Nephron progenitor cell (in vitro differentiated cells): ENCODE data around the gene SMARCD2.

ENCODE experiments used
- DNase-seq: peaks from one replicate; pipeline ENCODE4 v3.0.0; 2021
- H3K27ac Mint-ChIP-seq: 2 replicates; pipeline ENCODE4 v1.8.0; 2021; ENCODE audit warnings: mild to moderate bottlenecking, moderate library complexity, mixed read lengths
- H3K27me3 Mint-ChIP-seq: 2 replicates; pipeline ENCODE4 v1.8.0; 2021; ENCODE audit warnings: mild to moderate bottlenecking, low read depth, mixed read lengths; ENCODE audit not compliant: poor library complexity
- H3K36me3 Mint-ChIP-seq: 2 replicates; pipeline ENCODE4 v1.8.0; 2021; ENCODE audit warnings: low read depth, mixed read lengths
- H3K4me1 Mint-ChIP-seq: 2 replicates; pipeline ENCODE4 v1.8.0; 2021; ENCODE audit warnings: mixed read lengths
- H3K4me3 Mint-ChIP-seq: 2 replicates; pipeline ENCODE4 v1.8.0; 2021; ENCODE audit warnings: mild to moderate bottlenecking, moderate library complexity, mixed read lengths
- H3K9me3 Mint-ChIP-seq: 2 replicates; pipeline ENCODE4 v1.8.0; 2021; ENCODE audit warnings: mild to moderate bottlenecking, moderate library complexity, mixed read lengths
- TF ChIP-seq, protein P1 (sequence below): fragments of 200-600 bp; sonication (generic); IDR thresholded peaks from 2 replicates; pipeline ENCODE4 v1.5.0; 2021; ENCODE audit warnings: antibody characterized with exemption

Gene SMARCD2

DNA sequence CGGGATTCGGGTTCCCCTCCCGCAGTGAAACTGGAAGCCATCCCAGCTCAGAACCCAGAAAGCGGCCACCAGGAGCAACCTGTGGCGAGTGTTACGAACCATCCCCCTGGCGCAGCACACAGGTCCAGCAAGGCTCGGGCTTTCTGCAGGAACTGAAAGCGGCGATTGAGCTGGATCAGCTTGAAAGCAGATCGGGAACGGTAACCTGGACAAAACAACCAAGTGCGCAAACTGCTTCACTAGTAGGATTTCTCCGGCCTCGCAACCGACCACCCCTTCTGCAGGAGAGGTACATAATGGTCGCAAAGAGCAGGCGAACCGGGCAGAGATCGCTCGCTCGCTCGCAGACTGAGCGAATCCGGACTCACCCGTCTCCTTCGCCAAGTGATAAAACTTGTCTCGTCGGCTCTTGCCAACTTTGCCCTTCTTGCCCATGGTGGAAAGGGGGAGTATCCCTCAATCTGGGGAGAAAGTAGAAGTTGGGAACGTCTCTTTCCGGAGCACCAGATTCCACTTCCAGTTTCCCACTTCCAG is 15.9 kb downstream of the SMARCD2 start:
- Mint-ChIP-seq H3K36me3 (peaks cover 60% of the 10 kb centered on the region), H3K4me1 (peaks cover 49% of the 10 kb centered on the region), H3K27me3 (peaks cover 5% of the 10 kb centered on the region), H3K4me3 (peak overlapping the region; percentile 99), H3K9me3 (no peaks in the 10 kb centered on the region), H3K27ac (peak overlapping the region; percentile 100)
- TF ChIP-seq, protein P1, sequence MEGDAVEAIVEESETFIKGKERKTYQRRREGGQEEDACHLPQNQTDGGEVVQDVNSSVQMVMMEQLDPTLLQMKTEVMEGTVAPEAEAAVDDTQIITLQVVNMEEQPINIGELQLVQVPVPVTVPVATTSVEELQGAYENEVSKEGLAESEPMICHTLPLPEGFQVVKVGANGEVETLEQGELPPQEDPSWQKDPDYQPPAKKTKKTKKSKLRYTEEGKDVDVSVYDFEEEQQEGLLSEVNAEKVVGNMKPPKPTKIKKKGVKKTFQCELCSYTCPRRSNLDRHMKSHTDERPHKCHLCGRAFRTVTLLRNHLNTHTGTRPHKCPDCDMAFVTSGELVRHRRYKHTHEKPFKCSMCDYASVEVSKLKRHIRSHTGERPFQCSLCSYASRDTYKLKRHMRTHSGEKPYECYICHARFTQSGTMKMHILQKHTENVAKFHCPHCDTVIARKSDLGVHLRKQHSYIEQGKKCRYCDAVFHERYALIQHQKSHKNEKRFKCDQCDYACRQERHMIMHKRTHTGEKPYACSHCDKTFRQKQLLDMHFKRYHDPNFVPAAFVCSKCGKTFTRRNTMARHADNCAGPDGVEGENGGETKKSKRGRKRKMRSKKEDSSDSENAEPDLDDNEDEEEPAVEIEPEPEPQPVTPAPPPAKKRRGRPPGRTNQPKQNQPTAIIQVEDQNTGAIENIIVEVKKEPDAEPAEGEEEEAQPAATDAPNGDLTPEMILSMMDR: no peak
- DNase-seq: peak; percentile 27

DNA sequence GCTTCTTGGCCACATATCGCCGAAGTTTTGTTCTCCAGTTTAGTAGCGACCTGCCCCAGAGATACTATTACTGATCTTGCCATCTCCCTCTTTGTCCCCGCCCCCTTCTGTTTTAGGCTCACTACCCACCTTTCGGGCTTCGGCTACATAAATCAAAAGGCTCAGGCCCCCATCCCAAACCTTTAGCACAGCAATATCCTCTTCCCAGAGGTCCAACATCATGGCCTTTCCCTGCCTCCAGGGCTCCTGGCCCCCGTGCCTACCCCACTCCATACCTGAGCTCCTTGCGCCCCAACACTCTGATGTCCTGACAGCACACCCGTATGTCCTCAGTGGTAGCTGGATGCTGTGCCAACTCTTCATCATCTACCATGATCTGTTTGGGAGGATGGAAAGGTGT is 18.1 kb downstream of the SMARCD2 start:
- TF ChIP-seq, protein P1: no peak
- Mint-ChIP-seq H3K4me1 (peaks cover 44% of the 10 kb centered on the region), H3K27me3 (peaks cover 5% of the 10 kb centered on the region), H3K36me3 (peaks cover 64% of the 10 kb centered on the region), H3K9me3 (no peaks in the 10 kb centered on the region), H3K4me3 (no peak overlapping the region), H3K27ac (no peak overlapping the region)
- no peak for DNase-seq

DNA sequence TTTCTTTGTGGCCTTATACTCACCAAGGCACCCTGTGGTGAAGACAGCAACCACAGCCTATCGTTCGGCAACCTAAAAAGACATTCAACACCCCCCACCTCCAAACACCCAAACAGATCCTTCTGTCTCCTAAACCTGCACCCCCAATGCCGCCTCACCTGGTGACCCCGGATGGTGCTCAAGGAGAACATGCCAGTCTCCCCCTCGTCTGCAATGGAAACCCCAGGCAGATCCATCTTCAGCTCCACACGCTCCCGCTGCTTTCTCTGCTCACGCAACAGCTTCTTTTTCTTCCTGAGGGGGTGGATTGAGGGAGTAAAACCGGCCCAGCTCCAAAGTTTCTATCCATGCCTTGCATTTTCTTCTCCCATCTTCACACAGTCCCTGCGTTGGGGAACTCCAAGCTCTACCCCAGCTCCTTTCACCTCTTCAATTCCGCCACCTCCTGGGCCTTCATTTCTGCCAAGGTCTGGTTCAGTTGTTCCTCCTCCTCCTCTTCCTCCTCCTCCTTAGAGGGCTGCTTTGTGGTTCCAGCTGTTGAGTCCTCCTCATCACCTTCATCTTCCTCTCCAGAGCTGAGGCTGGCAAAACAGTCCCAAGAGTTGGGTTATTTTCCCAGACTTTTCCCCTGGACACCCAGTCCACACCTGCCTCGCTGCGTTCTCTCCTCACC is 18.7 kb downstream of the SMARCD2 start:
- Mint-ChIP-seq H3K27me3 (peaks cover 5% of the 10 kb centered on the region), H3K4me3 (peak overlapping the region; percentile 18), H3K4me1 (peaks cover 39% of the 10 kb centered on the region), H3K27ac (peak overlapping the region; percentile 24), H3K36me3 (peaks cover 65% of the 10 kb centered on the region), H3K9me3 (no peaks in the 10 kb centered on the region)
- TF ChIP-seq, protein P1: no peak
- DNase-seq: no peak

DNA sequence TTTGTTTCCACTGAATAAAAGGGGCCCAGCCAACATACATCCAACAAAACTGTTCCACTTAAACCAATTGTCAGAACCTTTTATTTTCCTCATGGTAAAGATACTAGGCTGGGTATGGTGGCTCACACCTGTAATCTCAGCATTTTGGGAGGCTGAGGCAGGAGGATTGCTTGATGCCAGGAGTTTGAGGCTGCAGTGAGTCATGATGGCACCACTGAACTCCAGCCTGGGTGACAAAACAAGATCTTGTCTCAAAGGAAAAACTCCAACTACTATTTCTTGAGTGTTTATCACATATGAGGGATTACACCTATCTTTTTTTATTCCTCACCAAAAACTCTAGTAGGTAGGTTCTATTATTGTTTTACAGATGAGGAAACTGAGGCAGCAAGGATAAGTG is 19.9 kb downstream of the SMARCD2 start:
- Mint-ChIP-seq H3K27ac (no peak overlapping the region), H3K27me3 (peaks cover 5% of the 10 kb centered on the region), H3K4me3 (no peak overlapping the region), H3K4me1 (peaks cover 26% of the 10 kb centered on the region), H3K36me3 (peaks cover 77% of the 10 kb centered on the region), H3K9me3 (no peaks in the 10 kb centered on the region)
- DNase-seq: no peak
- TF ChIP-seq, protein P1: no peak

DNA sequence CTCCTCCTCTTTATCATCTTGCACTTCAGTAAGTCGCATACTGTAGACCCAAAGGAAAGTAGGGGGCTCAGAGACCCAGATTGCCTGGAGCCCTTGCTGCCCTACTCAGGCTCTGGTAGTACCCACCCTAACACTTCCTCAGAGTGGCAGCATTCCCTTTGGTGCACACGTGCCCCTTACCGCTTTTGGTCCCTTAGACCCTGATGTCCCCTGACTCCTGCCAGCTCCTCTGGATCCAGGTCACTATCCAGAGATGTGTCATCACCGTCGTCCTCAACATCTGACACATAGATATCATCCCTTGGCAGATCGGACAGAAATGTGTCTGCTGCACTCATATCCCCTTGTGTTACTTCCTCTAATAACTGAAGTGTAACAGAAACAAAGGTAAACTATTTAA is 20.7 kb downstream of the SMARCD2 start:
- no peaks in the 10 kb centered on the region for H3K9me3 Mint-ChIP-seq
- TF ChIP-seq, protein P1: no peak
- H3K4me1 Mint-ChIP-seq: peaks cover 23% of the 10 kb centered on the region
- H3K27me3 Mint-ChIP-seq: peaks cover 1% of the 10 kb centered on the region
- no peak for DNase-seq
- peaks cover 83% of the 10 kb centered on the region for H3K36me3 Mint-ChIP-seq
- no peak overlapping the region for H3K4me3 Mint-ChIP-seq
- peak overlapping the region; percentile 96 for H3K27ac Mint-ChIP-seq
